GM21367 (cell line): Measurements from ENCODE around the gene MRPS6.

ENCODE experiments used
- ATAC-seq: cut with Tn5 transposase; IDR thresholded peaks from one replicate; pipeline ENCODE4 v1.9.1; 2021; ENCODE audit not compliant: unreplicated experiment

Gene MRPS6

GRCh38 chr21:34177919-34178567, 104.7 kb downstream of the MRPS6 start:
- ATAC-seq = no peak

GRCh38 chr21:34179204-34179935, 106.0 kb downstream of the MRPS6 start:
- no peak for ATAC-seq

- ATAC-seq = no peak
Observed at GRCh38 chr21:34180407-34180806, 107.0 kb downstream of the MRPS6 start.

- ATAC-seq = no peak
Observed at GRCh38 chr21:34180826-34181359, 107.5 kb downstream of the MRPS6 start.

- ATAC-seq = no peak
Observed at GRCh38 chr21:34181431-34182039, 108.2 kb downstream of the MRPS6 start.

GRCh38 chr21:34182436-34182835, 109.1 kb downstream of the MRPS6 start:
- no peak for ATAC-seq

GRCh38 chr21:34183331-34183928, 110.1 kb downstream of the MRPS6 start:
- ATAC-seq = no peak

- ATAC-seq = no peak
Observed at GRCh38 chr21:34184232-34184631, 110.9 kb downstream of the MRPS6 start.

- no peak for ATAC-seq
Observed at GRCh38 chr21:34185026-34185750, 111.8 kb downstream of the MRPS6 start.

- ATAC-seq = no peak
Observed at GRCh38 chr21:34186109-34186719, 112.8 kb downstream of the MRPS6 start.

- no peak for ATAC-seq
Observed at GRCh38 chr21:34187935-34188334, 114.6 kb downstream of the MRPS6 start.

- ATAC-seq = no peak
Observed at GRCh38 chr21:34189506-34189905, 116.1 kb downstream of the MRPS6 start.

- ATAC-seq = no peak
Observed at GRCh38 chr21:34190576-34191321, 117.4 kb downstream of the MRPS6 start.

GRCh38 chr21:34191876-34192275, 118.5 kb downstream of the MRPS6 start:
- no peak for ATAC-seq
